SK-N-MC (cell line): ENCODE data around the gene SLC30A2.

ENCODE experiments used
- DNase-seq: peaks from one replicate; pipeline ENCODE4 v3.0.0-alpha.2; 2011; ENCODE audit warnings: low read depth, low spot score
- H3K27ac ChIP-seq: fragments of 200-600 bp; sonication (generic); 2 replicates; pipeline ENCODE4 v1.5.1; 2016; ENCODE audit warnings: mixed run types
- H3K36me3 ChIP-seq: fragments of 200-600 bp; sonication (generic); 2 replicates; pipeline ENCODE4 v1.6.1; 2017; ENCODE audit warnings: antibody characterized with exemption, low read length, mixed read lengths; ENCODE audit not compliant: insufficient read depth
- H3K4me3 ChIP-seq: fragments of 200-600 bp; sonication (generic); 2 replicates; pipeline ENCODE4 v1.5.1; 2016
- H3K9ac ChIP-seq: fragments of 200-600 bp; sonication (generic); 2 replicates; pipeline ENCODE4 v1.8.0; 2017; ENCODE audit warnings: mixed run types, mixed read lengths; ENCODE audit not compliant: insufficient read length
- H3K9me3 ChIP-seq: fragments of 200-600 bp; sonication (generic); 2 replicates; pipeline ENCODE4 v1.6.1; 2017; ENCODE audit warnings: low read depth, mild to moderate bottlenecking, antibody characterized with exemption, low read length, moderate library complexity, mixed read lengths
- EZH2 ChIP-seq: fragments of 200-600 bp; sonication (generic); IDR thresholded peaks from one replicate; pipeline ENCODE4 v1.6.1; 2017; ENCODE audit warnings: antibody characterized with exemption
- FOXP2 ChIP-seq: optimal IDR thresholded peaks from 2 replicates; pipeline ENCODE3; 2011; ENCODE audit warnings: mild to moderate bottlenecking, moderate library complexity; ENCODE audit not compliant: insufficient read depth; ENCODE audit errors: extremely low read length, control extremely low read depth
- POLR2AphosphoS5 ChIP-seq: IDR thresholded peaks from 2 replicates; pipeline ENCODE4 v1.6.1; 2012; ENCODE audit warnings: mild to moderate bottlenecking, low read depth, low read length, borderline replicate concordance

The SLC30A2 gene

DNA sequence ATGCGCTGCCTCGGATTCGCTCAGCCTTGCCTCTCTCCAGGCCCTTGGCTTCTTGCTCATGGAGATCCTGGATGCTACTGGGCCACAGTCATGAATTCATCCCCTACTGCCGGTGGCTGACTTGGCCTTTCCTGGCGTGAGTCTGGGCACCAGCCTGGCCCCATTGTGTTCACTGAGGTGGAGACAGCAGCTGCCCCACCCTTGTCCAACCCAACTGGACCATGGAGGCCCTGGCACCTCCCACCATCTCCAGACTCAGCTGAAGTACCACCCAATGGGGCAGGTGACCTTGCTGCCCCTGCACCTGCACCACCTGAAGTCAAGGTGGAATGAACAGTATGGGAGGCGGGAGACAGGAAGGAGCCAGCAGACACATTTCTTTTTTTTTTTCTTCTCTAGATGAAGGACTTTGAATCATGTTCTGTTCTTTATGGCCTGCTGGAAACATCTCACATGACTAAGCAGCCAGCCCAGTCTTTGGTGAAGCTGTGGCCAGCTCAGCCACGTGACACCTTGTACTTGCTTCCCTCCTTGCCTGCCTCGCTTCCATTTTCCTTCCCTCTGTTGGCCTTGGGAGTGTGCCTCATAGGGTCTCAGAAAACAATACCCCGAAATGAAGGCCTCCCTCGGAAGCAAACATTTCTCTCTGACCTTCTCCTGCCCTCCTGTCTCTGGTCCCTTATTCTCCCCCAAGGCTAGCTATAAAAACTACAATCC is 3.8 kb upstream of the SLC30A2 start:
- Histone ChIP-seq H3K27ac (no peak overlapping the region), H3K9ac (no peak overlapping the region), H3K4me3 (no peak overlapping the region), H3K9me3 (no peaks in the 10 kb centered on the region), H3K36me3 (no peaks in the 10 kb centered on the region)
- DNase-seq: no peak
- TF ChIP-seq FOXP2 (no peak), POLR2AphosphoS5 (no peak), EZH2 (no peak)

DNA sequence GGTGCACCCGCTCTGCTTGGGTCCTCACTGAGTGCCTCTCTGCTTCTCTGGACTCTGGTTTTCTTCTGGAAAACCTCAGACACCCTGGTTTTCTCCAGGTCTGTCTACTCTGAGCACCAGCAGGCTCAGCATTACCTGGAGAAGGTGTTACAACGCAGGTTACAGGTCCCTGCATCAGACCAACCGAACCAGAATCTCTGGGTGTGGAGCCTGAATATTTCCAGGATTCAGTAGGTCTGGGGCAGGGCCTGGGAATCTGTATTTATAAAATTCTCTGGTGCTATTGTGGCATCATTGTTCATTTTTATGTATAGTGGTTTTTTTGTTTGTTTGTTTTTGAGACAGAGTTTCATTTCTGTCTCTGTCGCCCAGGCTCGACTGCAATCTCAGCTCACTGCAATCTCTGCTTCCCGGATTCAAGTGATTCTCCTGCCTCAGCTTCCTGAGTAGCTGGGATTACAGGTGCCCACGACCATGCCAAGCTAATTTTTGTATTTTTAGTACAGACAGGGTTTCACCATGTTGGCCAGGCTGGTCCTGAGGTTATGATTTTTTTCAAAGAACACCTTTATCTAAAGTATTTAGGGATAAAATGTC is 1.5 kb upstream of the SLC30A2 start:
- DNase-seq: no peak
- Histone ChIP-seq H3K36me3 (no peaks in the 10 kb centered on the region), H3K4me3 (no peak overlapping the region), H3K9me3 (no peaks in the 10 kb centered on the region), H3K9ac (no peak overlapping the region), H3K27ac (no peak overlapping the region)
- TF ChIP-seq EZH2 (no peak), FOXP2 (no peak), POLR2AphosphoS5 (no peak)

DNA sequence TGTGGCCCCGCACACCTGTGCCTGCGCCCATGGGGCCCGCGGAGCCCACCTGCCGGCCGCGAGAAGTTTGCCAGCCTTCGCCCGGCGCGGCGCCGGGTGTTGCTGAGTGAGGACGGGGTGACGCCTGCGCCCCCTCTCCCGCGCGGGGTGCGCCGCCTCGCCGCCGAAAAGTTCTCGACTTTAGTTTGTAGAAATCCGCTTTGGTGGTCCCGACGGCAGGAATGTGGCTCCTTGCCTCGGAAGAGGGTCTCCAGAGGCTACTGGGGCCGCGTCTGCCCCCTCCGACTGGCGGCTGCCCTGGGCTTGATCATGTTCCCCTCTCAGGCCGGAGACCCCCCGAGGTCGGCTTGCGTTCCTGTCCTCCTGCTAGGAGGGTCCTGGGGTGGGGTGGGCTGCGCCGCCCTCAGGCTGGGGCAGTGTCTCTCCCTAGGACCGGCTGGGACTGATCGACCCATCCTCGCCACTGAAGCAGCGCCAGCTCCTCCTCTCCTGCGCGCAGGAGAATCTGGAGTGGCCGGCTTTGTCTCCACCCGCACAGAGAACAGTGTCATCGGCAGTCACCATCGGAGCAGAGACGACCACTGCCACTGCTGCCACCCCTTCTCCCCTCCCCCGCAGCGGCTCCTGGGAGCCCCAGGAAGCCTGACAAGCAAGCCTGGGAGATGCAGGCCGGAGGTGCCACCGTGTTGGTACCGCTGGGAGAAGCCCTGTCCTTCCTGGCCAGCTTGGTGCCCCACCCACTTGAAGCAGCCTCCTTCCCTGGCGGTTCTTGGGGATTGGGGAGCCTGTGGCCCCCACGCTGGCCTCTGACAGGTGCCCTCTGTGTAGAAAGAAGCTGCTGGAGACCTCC is 553 bp upstream of the SLC30A2 start:
- Histone ChIP-seq H3K9ac (no peak overlapping the region), H3K4me3 (no peak overlapping the region), H3K36me3 (no peaks in the 10 kb centered on the region), H3K27ac (no peak overlapping the region), H3K9me3 (no peaks in the 10 kb centered on the region)
- DNase-seq: no peak
- TF ChIP-seq EZH2 (no peak), POLR2AphosphoS5 (no peak), FOXP2 (no peak)

DNA sequence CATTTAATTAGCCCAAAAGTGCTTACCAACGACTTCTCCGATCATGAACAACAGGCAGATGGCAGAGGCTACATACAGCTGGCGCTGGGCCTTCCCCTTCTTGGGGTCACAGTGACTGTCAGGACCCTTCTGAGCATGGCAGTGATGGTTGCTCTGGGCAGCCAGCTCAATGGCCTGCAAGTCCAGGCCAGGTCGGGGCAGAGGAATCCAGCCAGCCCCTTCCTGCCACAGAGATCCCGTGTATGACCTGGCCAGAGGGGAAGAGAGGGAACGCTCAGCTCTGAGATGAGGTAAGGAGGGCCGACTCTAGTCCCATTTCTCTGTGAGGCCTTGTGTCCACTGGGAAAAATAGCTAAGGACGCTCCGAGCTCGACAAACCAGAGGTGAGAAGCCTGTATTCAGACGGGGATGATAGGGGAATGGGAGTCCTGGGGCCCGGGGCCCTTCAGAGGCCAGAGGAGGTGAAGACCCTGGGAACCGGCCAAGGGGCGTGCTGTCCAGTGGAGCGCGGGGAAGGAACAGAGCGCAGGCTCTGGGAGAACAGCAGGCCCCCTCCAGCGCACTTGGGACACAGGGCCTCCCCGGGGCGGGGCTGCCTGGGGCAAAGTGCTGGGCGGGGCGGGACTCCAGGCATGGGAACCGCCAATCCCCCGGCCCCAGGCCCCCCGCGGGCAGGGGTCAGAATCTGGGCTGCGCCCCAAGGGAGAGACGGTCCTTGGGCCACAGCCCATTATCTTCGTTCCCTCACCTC is 772 bp downstream of the SLC30A2 start:
- peak overlapping the region; percentile 18; the same call in 1 of the 2 replicates for H3K4me3 ChIP-seq
- no peak overlapping the region for H3K27ac ChIP-seq
- no peaks in the 10 kb centered on the region for H3K9me3 ChIP-seq
- TF ChIP-seq FOXP2: no peak
- TF ChIP-seq POLR2AphosphoS5: no peak
- TF ChIP-seq EZH2: no peak
- no peak for DNase-seq
- H3K36me3 ChIP-seq: no peaks in the 10 kb centered on the region
- no peak overlapping the region for H3K9ac ChIP-seq

DNA sequence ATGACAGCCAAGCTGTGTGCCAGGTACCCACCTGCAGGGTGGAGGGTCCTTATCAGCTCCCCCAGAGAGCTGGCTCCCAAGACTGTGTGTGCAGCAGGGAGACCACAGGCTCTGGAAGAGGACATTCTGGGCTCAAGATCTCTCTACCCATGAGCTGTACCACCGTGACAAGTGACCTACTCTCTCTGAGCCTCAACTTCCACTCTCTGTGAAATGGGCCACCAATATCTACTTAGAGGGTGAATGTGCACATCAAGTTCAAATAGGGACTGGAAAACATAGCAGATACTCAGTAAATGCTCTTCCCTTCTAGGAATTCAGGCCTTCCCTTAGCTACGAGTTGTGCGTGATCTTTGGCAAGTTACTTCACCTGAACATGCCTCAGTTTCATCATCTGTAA is 1.5 kb downstream of the SLC30A2 start:
- TF ChIP-seq POLR2AphosphoS5: no peak
- TF ChIP-seq FOXP2: no peak
- no peak for TF ChIP-seq EZH2
- H3K9me3 ChIP-seq: no peaks in the 10 kb centered on the region
- no peak overlapping the region for H3K4me3 ChIP-seq
- DNase-seq: no peak
- no peak overlapping the region for H3K27ac ChIP-seq
- H3K36me3 ChIP-seq: no peaks in the 10 kb centered on the region
- H3K9ac ChIP-seq: no peak overlapping the region

DNA sequence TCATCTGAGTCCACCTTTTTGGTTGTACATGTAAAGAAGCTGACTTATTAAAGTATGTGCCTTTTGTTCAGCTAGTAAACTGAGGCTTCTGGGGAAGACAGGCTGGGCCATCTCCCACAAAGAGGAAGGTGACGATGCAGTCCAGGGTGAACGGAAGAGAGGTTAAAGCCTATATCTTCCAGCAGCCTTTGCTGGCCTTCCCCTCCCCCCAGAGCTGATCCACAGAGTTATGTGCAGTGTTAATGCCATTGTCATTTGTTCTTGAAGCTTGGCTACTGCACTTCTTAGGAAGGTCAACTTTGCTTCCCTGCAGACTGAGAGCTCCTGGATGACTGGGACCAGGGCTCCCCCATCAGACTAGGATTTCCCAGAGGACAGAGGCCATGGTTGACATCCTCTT is 2.2 kb downstream of the SLC30A2 start:
- Histone ChIP-seq H3K9me3 (no peaks in the 10 kb centered on the region), H3K27ac (no peak overlapping the region), H3K36me3 (no peaks in the 10 kb centered on the region), H3K9ac (no peak overlapping the region), H3K4me3 (no peak overlapping the region)
- no peak for DNase-seq
- no peak for TF ChIP-seq POLR2AphosphoS5
- TF ChIP-seq FOXP2: no peak
- no peak for TF ChIP-seq EZH2

DNA sequence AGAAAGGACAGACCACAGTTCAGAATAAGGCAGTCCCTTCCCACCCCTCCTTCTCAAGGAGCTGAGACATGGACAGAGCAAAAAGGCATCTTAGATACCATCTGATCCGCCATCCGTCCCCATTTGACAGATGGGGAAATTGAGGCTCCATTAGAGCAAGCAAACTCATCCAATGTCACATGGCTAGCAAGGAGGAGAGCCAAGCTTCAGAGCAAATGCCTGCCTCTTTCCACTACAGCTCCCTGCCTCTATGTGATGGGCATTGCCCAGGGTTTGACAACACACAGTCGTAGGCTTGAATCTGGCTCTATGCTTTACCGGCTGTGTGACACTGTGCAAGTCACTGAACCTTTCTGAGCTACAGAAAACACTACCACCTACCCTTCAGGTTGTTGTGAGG is 3.9 kb downstream of the SLC30A2 start:
- no peak for DNase-seq
- Histone ChIP-seq H3K27ac (no peak overlapping the region), H3K9ac (no peak overlapping the region), H3K9me3 (no peaks in the 10 kb centered on the region), H3K36me3 (no peaks in the 10 kb centered on the region), H3K4me3 (no peak overlapping the region)
- TF ChIP-seq FOXP2: no peak
- TF ChIP-seq POLR2AphosphoS5: no peak
- TF ChIP-seq EZH2: no peak

DNA sequence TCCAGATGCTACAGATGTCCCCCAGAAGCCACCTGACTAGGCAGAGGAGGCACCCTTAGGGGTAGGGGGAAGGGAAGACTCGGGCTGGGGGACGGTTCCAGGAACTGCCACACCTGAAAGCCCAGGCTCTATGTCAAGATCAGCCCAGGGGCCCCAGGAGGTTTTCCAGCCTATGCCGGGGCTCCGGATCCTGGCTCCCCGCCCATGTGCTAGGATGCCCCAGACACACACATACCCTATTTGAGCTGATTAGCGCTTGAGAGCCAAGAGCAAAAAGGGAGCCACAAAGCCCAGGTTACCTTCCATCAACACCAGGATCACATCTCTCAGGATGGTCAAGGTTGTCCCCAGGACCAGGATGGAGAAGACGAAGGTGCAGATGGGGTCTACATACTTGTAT is 4.5 kb downstream of the SLC30A2 start:
- no peaks in the 10 kb centered on the region for H3K9me3 ChIP-seq
- TF ChIP-seq FOXP2 (no peak), EZH2 (no peak), POLR2AphosphoS5 (no peak)
- H3K4me3 ChIP-seq: no peak overlapping the region
- H3K27ac ChIP-seq: no peak overlapping the region
- no peaks in the 10 kb centered on the region for H3K36me3 ChIP-seq
- DNase-seq: no peak
- H3K9ac ChIP-seq: no peak overlapping the region
